Trophoblast cell (in vitro differentiated cells and primary cell): Measurements from ENCODE around the gene PMVK.

ENCODE experiments used
- DNase-seq, 2 donors: peaks; one replicate each; pipeline ENCODE4 v3.0.0-alpha.2; 2016
- H2AFZ ChIP-seq: 2 replicates; pipeline ENCODE4 v1.6.1; 2013; ENCODE audit warnings: low read length, moderate library complexity, mild to moderate bottlenecking; ENCODE audit not compliant: insufficient read depth, poor library complexity
- H2AK5ac ChIP-seq: 2 replicates; pipeline ENCODE4 v1.6.1; 2013; ENCODE audit warnings: mild to moderate bottlenecking, low read length
- H2BK120ac ChIP-seq: 2 replicates; pipeline ENCODE4 v1.6.1; 2013; ENCODE audit warnings: low read length, mild to moderate bottlenecking, moderate library complexity; ENCODE audit not compliant: insufficient read depth, poor library complexity
- H2BK12ac ChIP-seq: 2 replicates; pipeline ENCODE4 v1.6.1; 2013; ENCODE audit warnings: mild to moderate bottlenecking, low read length, moderate library complexity
- H2BK5ac ChIP-seq: 2 replicates; pipeline ENCODE4 v1.6.1; 2013; ENCODE audit warnings: low read length, low read depth, moderate library complexity, mild to moderate bottlenecking; ENCODE audit not compliant: poor library complexity
- H3K14ac ChIP-seq: 2 replicates; pipeline ENCODE4 v1.6.1; 2013; ENCODE audit warnings: mild to moderate bottlenecking, low read length
- H3K18ac ChIP-seq: 2 replicates; pipeline ENCODE4 v1.6.1; 2013; ENCODE audit warnings: mild to moderate bottlenecking, low read length
- H3K23ac ChIP-seq: 2 replicates; pipeline ENCODE4 v1.6.1; 2013; ENCODE audit warnings: low read length
- H3K27ac ChIP-seq: 2 replicates; pipeline ENCODE4 v1.5.1; 2013; ENCODE audit warnings: low read depth, mild to moderate bottlenecking, inconsistent platforms, low read length, moderate library complexity
- H3K27me3 ChIP-seq: 2 replicates; pipeline ENCODE4 v1.6.1; 2013; ENCODE audit warnings: inconsistent platforms, mild to moderate bottlenecking, low read length, moderate library complexity; ENCODE audit not compliant: insufficient read depth
- H3K36me3 ChIP-seq, 2 experiments: 1 replicate in 1 of 2; 2 replicates in 1 of 2; pipeline ENCODE4 v1.6.1; 2013; ENCODE audit warnings: low read length in 2 of 2, mild to moderate bottlenecking in 2 of 2, moderate library complexity in 1 of 2; ENCODE audit not compliant: insufficient read depth in 2 of 2, control insufficient read depth in 1 of 2
- H3K4ac ChIP-seq: 2 replicates; pipeline ENCODE4 v1.6.1; 2013; ENCODE audit warnings: low read depth, mild to moderate bottlenecking, low read length, moderate library complexity
- H3K4me1 ChIP-seq, 2 experiments: 1 replicate in 1 of 2; 2 replicates in 1 of 2; pipeline ENCODE4 v1.6.1; 2013; ENCODE audit warnings: low read length in 2 of 2, mild to moderate bottlenecking in 2 of 2, moderate library complexity in 1 of 2; ENCODE audit not compliant: insufficient read depth in 2 of 2, control insufficient read depth in 1 of 2
- H3K4me2 ChIP-seq: 2 replicates; pipeline ENCODE4 v1.6.1; 2013; ENCODE audit warnings: inconsistent platforms, mild to moderate bottlenecking, low read length, moderate library complexity
- H3K4me3 ChIP-seq: 2 replicates; pipeline ENCODE4 v1.5.1; 2013; ENCODE audit warnings: mild to moderate bottlenecking, low read depth, low read length, inconsistent platforms
- H3K79me1 ChIP-seq: one replicate; pipeline ENCODE4 v1.6.1; 2013; ENCODE audit warnings: low read length
- H3K79me2 ChIP-seq: 2 replicates; pipeline ENCODE4 v1.6.1; 2013; ENCODE audit warnings: low read length, mild to moderate bottlenecking; ENCODE audit not compliant: control insufficient read depth, insufficient read depth, poor library complexity
- H3K9ac ChIP-seq: 2 replicates; pipeline ENCODE4 v1.6.1; 2013; ENCODE audit warnings: mild to moderate bottlenecking, low read length
- H3K9me3 ChIP-seq: 2 replicates; pipeline ENCODE4 v1.6.1; 2013; ENCODE audit warnings: low read depth, mild to moderate bottlenecking, control low read depth, inconsistent platforms, low read length; ENCODE audit not compliant: insufficient read depth
- H4K12ac ChIP-seq: 2 replicates; pipeline ENCODE4 v1.6.1; 2013; ENCODE audit warnings: low read depth, mild to moderate bottlenecking, low read length, moderate library complexity
- H4K8ac ChIP-seq: 2 replicates; pipeline ENCODE4 v1.6.1; 2013; ENCODE audit warnings: low read depth, mild to moderate bottlenecking, low read length, moderate library complexity
- H4K91ac ChIP-seq: one replicate; pipeline ENCODE4 v1.6.1; 2013; ENCODE audit warnings: low read depth, mild to moderate bottlenecking, low read length, moderate library complexity
- WGBS: extraction: QIAGEN DNeasy Blood & Tissue Kit; methylation state at CpG from one replicate; pipeline ENCODE4 v1.1.7; 2013; ENCODE audit warnings: missing lambda C conversion rate; ENCODE audit not compliant: insufficient read length, insufficient coverage; ENCODE audit errors: extremely low coverage; 5-methylcytosine and 5-hydroxymethylcytosine counted together

PMVK gene

DNA sequence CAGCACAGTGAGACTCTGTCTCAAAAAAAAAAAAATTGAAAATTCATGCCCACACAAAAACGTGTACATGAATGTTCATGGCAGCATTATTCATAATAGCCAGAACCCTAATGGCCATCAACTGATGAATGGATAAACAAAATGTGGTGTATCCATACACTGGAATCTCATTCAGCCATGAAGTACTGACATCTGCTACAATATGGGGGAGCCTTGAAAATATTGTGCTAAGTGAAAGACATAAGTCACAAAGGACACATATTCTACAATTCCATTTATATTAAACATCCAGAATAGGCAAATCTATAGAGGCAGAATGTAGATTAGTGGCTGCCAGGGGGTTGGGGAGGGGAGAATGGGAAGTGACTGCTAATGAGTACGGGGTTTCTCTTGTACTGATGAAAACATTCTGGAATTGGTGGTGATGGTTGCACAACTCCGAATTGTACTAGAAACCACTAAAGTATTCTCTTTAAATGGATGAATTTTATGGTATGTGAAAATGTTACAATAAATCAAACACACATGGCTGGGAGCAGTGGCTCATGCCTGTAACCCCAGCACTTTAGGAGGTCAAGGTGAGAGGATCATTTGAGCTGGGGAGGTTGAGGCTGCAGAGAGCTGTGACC is 33.5 kb downstream of the PMVK start:
- H3K79me2 ChIP-seq: no peaks in the 10 kb centered on the region
- H3K36me3 ChIP-seq: no peaks in the 10 kb centered on the region
- H3K14ac ChIP-seq: no peak overlapping the region
- no peak overlapping the region for H3K4ac ChIP-seq
- no CpG with 5 or more reads among the region's 3 CpGs for WGBS
- H3K4me3 ChIP-seq: no peak overlapping the region
- H3K23ac ChIP-seq: no peak overlapping the region
- H2BK5ac ChIP-seq: no peak overlapping the region
- H2BK12ac ChIP-seq: no peak overlapping the region
- H4K91ac ChIP-seq: no peak overlapping the region
- H3K27me3 ChIP-seq: no peaks in the 10 kb centered on the region
- H3K18ac ChIP-seq: no peak overlapping the region
- H3K27ac ChIP-seq: no peak overlapping the region
- H3K79me1 ChIP-seq: no peaks in the 10 kb centered on the region
- H4K12ac ChIP-seq: no peak overlapping the region
- H3K9ac ChIP-seq: no peak overlapping the region
- no peak overlapping the region for H2BK120ac ChIP-seq
- H2AFZ ChIP-seq: no peak overlapping the region
- H3K9me3 ChIP-seq: peaks cover 3% of the 10 kb centered on the region
- no peak overlapping the region for H4K8ac ChIP-seq
- H2AK5ac ChIP-seq: no peak overlapping the region
- H3K4me2 ChIP-seq: no peak overlapping the region
- DNase-seq: no peak
- no peaks in the 10 kb centered on the region for H3K4me1 ChIP-seq

DNA sequence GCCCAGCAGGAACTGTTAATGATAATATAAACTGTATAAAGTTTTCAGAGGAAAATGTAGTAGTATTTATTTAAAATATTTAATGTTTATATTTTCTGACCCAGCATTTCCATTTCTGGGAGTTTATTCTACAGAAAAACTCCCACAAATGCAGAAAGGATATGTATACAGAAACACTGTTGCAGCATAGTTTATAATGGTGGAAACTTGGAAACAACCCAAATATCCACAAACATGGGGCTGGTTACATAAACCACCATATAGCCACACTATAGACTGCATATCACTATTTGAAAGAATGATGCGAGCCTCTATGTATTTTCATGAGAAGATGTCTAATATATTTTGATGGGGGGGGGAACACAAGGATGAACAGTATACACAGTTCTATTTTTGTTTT is 34.9 kb downstream of the PMVK start:
- H3K14ac ChIP-seq: no peak overlapping the region
- no peaks in the 10 kb centered on the region for H3K4me1 ChIP-seq
- no peaks in the 10 kb centered on the region for H3K79me1 ChIP-seq
- no peak overlapping the region for H3K23ac ChIP-seq
- H2BK5ac ChIP-seq: no peak overlapping the region
- no peak overlapping the region for H2AK5ac ChIP-seq
- H4K91ac ChIP-seq: no peak overlapping the region
- no peak overlapping the region for H2BK12ac ChIP-seq
- H4K8ac ChIP-seq: no peak overlapping the region
- H3K79me2 ChIP-seq: no peaks in the 10 kb centered on the region
- H2BK120ac ChIP-seq: no peak overlapping the region
- no peaks in the 10 kb centered on the region for H3K27me3 ChIP-seq
- WGBS: no CpG with 5 or more reads among the region's 1 CpG
- no peak overlapping the region for H3K4me2 ChIP-seq
- no peak for DNase-seq
- no peak overlapping the region for H2AFZ ChIP-seq
- H3K36me3 ChIP-seq: no peaks in the 10 kb centered on the region
- H4K12ac ChIP-seq: no peak overlapping the region
- H3K9me3 ChIP-seq: no peaks in the 10 kb centered on the region
- no peak overlapping the region for H3K4ac ChIP-seq
- no peak overlapping the region for H3K27ac ChIP-seq
- H3K9ac ChIP-seq: no peak overlapping the region
- H3K4me3 ChIP-seq: no peak overlapping the region
- H3K18ac ChIP-seq: no peak overlapping the region

DNA sequence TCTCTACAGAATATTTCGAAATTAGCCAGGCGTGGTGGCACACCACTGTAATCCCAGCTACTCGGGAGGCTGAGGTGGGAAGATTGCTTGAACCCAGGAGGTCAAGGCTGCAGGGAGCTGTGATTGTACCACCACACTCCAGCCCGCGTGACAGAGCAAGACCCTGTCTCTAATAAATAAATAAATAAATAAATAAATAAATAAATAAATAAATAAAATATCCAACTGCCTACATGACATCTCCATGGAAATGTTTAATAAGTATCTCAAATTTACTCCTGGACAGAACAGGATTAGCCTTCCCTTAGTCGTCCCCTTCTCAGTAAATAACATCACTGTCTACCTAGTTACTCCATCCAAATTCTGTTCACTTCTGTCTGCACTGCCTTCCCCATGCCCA is 37.5 kb downstream of the PMVK start:
- Histone ChIP-seq H3K4me3 (no peak overlapping the region), H2AFZ (no peak overlapping the region), H4K8ac (no peak overlapping the region), H3K4me2 (no peak overlapping the region), H3K4ac (no peak overlapping the region), H4K12ac (no peak overlapping the region), H4K91ac (no peak overlapping the region), H3K27me3 (no peaks in the 10 kb centered on the region), H3K4me1 (no peaks in the 10 kb centered on the region), H3K23ac (no peak overlapping the region), H3K18ac (no peak overlapping the region), H2BK12ac (no peak overlapping the region), H3K79me1 (no peaks in the 10 kb centered on the region), H3K27ac (no peak overlapping the region), H2BK120ac (no peak overlapping the region), H2BK5ac (no peak overlapping the region), H2AK5ac (no peak overlapping the region), H3K9me3 (no peaks in the 10 kb centered on the region), H3K9ac (no peak overlapping the region), H3K36me3 (no peaks in the 10 kb centered on the region), H3K14ac (no peak overlapping the region), H3K79me2 (no peaks in the 10 kb centered on the region)
- no peak for DNase-seq
- WGBS: no CpG with 5 or more reads among the region's 6 CpGs

DNA sequence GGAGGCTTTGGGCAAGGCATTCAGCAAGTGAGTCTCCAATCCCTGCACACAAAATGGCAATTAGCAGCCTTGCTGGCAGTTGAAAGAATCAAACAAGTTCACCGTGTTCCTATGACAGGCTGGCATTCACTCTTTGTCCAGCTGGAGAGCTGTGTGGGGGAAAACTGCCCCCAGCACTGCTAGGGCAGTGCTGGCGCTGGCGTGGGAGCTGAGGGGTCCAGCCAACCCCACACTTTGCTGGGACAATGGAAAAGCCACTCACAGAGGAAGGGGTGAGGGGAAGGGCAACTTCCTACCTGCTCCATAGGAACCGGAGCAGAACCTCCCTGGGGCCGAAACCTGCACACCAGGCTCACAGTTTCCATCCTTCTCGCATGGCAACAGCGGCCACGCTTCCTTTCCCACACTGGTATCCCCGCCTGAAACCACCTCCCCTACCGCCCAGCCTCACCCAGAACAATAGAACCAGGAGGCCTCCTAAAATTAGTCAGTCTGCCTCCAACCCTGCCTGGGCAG is 39.7 kb downstream of the PMVK start:
- H4K8ac ChIP-seq: no peak overlapping the region
- no peak overlapping the region for H2AFZ ChIP-seq
- H3K4ac ChIP-seq: no peak overlapping the region
- no peak overlapping the region for H4K91ac ChIP-seq
- no CpG with 5 or more reads among the region's 10 CpGs for WGBS
- no peak overlapping the region for H2BK12ac ChIP-seq
- H3K79me1 ChIP-seq: no peaks in the 10 kb centered on the region
- H3K79me2 ChIP-seq: no peaks in the 10 kb centered on the region
- no peak overlapping the region for H2BK120ac ChIP-seq
- DNase-seq: no peak
- no peaks in the 10 kb centered on the region for H3K9me3 ChIP-seq
- no peak overlapping the region for H3K18ac ChIP-seq
- no peak overlapping the region for H4K12ac ChIP-seq
- no peak overlapping the region for H3K23ac ChIP-seq
- H3K4me3 ChIP-seq: no peak overlapping the region
- H3K9ac ChIP-seq: no peak overlapping the region
- no peak overlapping the region for H2AK5ac ChIP-seq
- no peak overlapping the region for H3K14ac ChIP-seq
- no peak overlapping the region for H2BK5ac ChIP-seq
- no peaks in the 10 kb centered on the region for H3K36me3 ChIP-seq
- H3K27me3 ChIP-seq: no peaks in the 10 kb centered on the region
- no peak overlapping the region for H3K27ac ChIP-seq
- H3K4me1 ChIP-seq: no peaks in the 10 kb centered on the region
- no peak overlapping the region for H3K4me2 ChIP-seq
